ENCODE data around the gene ROR2.

DNA sequence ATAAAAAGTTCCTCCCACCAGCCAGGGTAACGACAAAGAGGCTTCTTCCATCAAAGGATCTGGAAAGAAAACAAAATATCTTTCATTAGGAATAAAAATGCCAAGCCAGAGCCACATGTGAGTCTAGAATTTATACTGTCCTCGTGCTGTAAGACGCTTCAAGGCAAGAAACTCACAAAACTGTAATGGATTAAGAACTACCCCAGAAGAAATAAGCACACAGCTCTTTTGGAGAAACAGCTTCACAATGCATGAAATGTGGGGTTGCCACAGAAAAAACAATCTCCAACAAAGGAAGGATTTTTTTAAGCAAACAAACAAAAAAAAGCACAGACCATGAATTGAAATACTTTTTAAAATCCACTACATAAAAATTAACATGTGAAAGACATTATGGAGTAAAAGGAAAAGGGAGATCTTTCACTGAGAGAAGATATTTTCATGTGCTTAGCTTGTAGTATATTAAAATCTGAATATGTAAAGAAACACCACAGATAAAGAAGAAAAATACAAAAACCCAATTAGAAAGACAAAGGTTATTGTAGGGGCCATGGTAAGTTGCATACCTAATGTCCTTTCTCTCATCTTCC, 385.9 kb downstream of the ROR2 start:
- TF ChIP-seq, protein P1, sequence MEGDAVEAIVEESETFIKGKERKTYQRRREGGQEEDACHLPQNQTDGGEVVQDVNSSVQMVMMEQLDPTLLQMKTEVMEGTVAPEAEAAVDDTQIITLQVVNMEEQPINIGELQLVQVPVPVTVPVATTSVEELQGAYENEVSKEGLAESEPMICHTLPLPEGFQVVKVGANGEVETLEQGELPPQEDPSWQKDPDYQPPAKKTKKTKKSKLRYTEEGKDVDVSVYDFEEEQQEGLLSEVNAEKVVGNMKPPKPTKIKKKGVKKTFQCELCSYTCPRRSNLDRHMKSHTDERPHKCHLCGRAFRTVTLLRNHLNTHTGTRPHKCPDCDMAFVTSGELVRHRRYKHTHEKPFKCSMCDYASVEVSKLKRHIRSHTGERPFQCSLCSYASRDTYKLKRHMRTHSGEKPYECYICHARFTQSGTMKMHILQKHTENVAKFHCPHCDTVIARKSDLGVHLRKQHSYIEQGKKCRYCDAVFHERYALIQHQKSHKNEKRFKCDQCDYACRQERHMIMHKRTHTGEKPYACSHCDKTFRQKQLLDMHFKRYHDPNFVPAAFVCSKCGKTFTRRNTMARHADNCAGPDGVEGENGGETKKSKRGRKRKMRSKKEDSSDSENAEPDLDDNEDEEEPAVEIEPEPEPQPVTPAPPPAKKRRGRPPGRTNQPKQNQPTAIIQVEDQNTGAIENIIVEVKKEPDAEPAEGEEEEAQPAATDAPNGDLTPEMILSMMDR (IDR thresholded peaks at IDR 0.05 in 8 of 11, conservative IDR thresholded peaks at IDR 0.05 in 3 of 11), result no peak
- no peak for TF ChIP-seq POLR2A (IDR thresholded peaks at IDR 0.05)
